Measurements from ENCODE around the gene NUP50. TPM values are rescaled to one million over a fixed set of nuclear protein-coding genes. Genes with fewer than 3 reads are reported as not detected.

The NUP50 gene
- total RNA-seq, 6 donors from 2014 or later = 57.9 to 115 (median 66.7) TPM

DNA sequence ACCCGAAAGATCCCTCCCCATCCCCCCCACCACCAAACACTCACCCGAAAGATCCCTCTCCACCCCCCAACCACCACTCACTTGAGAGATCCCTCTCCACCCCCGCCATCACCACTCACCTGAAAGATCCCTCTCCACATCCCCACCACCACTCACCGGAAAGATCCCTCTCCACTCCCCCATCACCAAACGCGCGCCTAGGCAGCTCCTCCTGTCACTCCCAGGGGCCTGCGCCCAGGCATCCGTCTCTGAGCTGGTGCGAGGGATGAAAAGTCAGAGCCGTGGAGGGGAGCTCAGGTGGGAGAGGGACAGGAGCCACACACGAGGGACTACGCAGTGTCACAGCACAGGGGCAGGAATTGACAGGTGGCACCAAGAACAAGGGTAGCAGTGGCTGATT is 65.5 kb downstream of the NUP50 start:
- H3K27me3 ChIP-seq = no peaks in the 10 kb centered on the region
- H3K27ac ChIP-seq = peak overlapping the region in 1 of 4 donors; percentile 64
- no peaks in the 10 kb centered on the region for H3K9me3 ChIP-seq
- no peaks in the 10 kb centered on the region for H3K36me3 ChIP-seq
- DNase-seq (no peak), ATAC-seq (ENCODE audit: low FRiP score in 2 of 2) (no peak)
- TF ChIP-seq, protein P1, sequence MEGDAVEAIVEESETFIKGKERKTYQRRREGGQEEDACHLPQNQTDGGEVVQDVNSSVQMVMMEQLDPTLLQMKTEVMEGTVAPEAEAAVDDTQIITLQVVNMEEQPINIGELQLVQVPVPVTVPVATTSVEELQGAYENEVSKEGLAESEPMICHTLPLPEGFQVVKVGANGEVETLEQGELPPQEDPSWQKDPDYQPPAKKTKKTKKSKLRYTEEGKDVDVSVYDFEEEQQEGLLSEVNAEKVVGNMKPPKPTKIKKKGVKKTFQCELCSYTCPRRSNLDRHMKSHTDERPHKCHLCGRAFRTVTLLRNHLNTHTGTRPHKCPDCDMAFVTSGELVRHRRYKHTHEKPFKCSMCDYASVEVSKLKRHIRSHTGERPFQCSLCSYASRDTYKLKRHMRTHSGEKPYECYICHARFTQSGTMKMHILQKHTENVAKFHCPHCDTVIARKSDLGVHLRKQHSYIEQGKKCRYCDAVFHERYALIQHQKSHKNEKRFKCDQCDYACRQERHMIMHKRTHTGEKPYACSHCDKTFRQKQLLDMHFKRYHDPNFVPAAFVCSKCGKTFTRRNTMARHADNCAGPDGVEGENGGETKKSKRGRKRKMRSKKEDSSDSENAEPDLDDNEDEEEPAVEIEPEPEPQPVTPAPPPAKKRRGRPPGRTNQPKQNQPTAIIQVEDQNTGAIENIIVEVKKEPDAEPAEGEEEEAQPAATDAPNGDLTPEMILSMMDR (IDR thresholded peaks at IDR 0.05) = no peak
- TF ChIP-seq EP300 (IDR thresholded peaks at IDR 0.05) = no peak
- TF ChIP-seq POLR2A (IDR thresholded peaks at IDR 0.05) = no peak
- no peak for TF ChIP-seq POLR2AphosphoS5 (IDR thresholded peaks at IDR 0.05)
- H3K4me1 ChIP-seq = peaks cover 29 to 47% (median 33%) of the 10 kb centered on the region in 4 donors
- no peak overlapping the region for H3K4me3 ChIP-seq
- WGBS, 2 donors = 92 to 96% methylated on average over 7 to 9 of the region's 13 CpGs

DNA sequence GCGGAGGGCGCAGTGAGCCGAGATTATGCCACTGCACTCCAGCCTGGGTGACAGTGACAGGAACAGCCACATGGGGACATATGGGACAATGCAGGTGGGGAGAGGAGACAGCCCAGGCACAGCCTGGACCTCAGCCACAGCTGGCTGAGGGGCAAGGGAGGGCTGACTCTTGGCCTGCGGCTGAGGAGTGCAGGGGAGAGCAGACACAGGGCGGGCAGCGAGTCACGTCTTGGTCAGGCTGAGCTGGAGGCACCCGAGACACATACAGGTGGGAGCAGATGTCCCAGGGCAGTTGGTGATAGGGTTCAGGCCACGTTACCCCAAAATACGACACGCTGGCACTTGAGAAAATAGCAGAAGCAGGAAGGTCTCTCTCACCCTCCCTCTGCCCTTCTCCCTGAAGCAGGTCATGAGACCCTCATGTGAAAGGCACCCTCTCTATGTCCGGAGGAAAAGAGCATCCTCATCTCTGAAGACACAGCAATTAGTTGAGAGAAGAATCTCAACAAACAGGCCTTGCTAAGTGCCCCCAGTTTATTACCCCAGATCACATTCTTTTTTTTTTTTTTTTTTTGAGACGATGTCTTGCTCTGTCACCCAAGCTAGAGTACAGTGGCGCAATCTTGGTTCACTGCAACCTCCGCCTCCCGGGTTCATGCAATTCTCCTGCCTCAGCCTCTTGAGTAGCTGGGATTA is 66.4 kb downstream of the NUP50 start:
- Histone ChIP-seq H3K9me3 (no peaks in the 10 kb centered on the region), H3K4me3 (no peak overlapping the region), H3K36me3 (no peaks in the 10 kb centered on the region), H3K4me1 (peaks cover 24 to 39% (median 27%) of the 10 kb centered on the region in 4 donors), H3K27me3 (no peaks in the 10 kb centered on the region), H3K27ac (peak overlapping the region in 3 of 4 donors; percentile 34 to 64 (median 64))
- ATAC-seq (ENCODE audit: low FRiP score in 2 of 2) (no peak), DNase-seq (peak in 1 of 2 donors; percentile 50)
- TF ChIP-seq POLR2A (IDR thresholded peaks at IDR 0.05) (no peak), POLR2AphosphoS5 (IDR thresholded peaks at IDR 0.05) (no peak)
- TF ChIP-seq, protein P1 (IDR thresholded peaks at IDR 0.05) = no peak
- WGBS, 2 donors = 75 to 77% methylated on average over 11 to 16 of the region's 16 CpGs

DNA sequence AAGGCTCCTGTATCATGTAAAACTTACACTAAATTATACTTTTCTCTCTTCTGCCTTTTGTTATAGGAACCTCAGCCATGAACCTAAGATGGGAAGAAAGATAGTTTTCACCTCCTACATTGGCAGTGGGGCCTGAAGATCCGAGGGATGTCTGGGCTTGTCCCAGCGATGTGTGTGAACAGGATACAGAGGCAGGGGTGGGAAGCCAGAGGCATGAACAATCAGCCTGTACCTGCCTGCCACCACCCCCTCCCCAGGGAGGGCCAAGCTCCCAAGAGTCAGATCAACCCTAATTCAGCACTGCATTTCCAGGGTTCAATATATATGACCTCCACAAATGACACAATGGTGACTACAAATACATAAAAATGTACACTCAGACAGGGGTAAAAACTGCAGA is 67.6 kb downstream of the NUP50 start:
- no peak overlapping the region for H3K4me3 ChIP-seq
- H3K27me3 ChIP-seq = no peaks in the 10 kb centered on the region
- no peaks in the 10 kb centered on the region for H3K36me3 ChIP-seq
- ATAC-seq (ENCODE audit: low FRiP score in 2 of 2) = no peak
- 92 to 100% methylated on average over 2 of the region's 2 CpGs for whole genome bisulfite sequencing, 2 donors
- no peak for TF ChIP-seq POLR2AphosphoS5 (IDR thresholded peaks at IDR 0.05)
- TF ChIP-seq POLR2A (IDR thresholded peaks at IDR 0.05) = no peak
- no peak for TF ChIP-seq EP300 (IDR thresholded peaks at IDR 0.05)
- TF ChIP-seq, protein P1 (IDR thresholded peaks at IDR 0.05) = no peak
- DNase-seq = no peak
- H3K9me3 ChIP-seq = no peaks in the 10 kb centered on the region
- H3K27ac ChIP-seq = peak overlapping the region in 1 of 4 donors; percentile 64
- peaks cover 18 to 28% (median 23%) of the 10 kb centered on the region in 4 donors for H3K4me1 ChIP-seq

DNA sequence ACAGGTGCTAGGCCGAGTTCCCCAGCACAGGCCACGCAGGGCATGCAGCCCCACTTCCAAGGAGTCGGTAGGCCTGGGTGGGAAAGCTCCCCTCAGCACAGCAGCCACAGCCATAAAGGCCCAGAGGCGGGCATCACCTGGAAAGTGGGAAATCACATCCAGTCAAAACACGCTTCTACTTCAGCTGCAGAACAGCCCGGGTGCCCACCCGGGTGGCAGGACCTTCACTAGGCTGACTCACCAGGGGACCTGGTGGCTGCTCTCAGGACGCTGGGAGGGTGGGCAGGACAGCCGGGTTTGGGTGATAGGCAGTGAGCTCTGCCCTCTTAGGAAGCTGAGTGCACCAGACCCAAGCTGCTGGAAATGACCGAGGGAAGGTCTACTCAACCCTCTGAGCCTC is 69.7 kb downstream of the NUP50 start:
- no peak for ATAC-seq (ENCODE audit: low FRiP score in 2 of 2)
- Histone ChIP-seq H3K27ac (no peak overlapping the region), H3K4me1 (peaks cover 9 to 25% (median 11%) of the 10 kb centered on the region in 4 donors), H3K9me3 (no peaks in the 10 kb centered on the region), H3K27me3 (no peaks in the 10 kb centered on the region), H3K36me3 (peaks cover 0 to 5% (median under 1%) of the 10 kb centered on the region in 4 donors), H3K4me3 (no peak overlapping the region)
- DNase-seq = no peak
- no peak for TF ChIP-seq POLR2A (IDR thresholded peaks at IDR 0.05)
- TF ChIP-seq, protein P1 (IDR thresholded peaks at IDR 0.05) = no peak
- no peak for TF ChIP-seq POLR2AphosphoS5 (IDR thresholded peaks at IDR 0.05)
- no peak for TF ChIP-seq EP300 (IDR thresholded peaks at IDR 0.05)
- 92 to 94% methylated on average over 7 to 10 of the region's 10 CpGs for WGBS, 2 donors

DNA sequence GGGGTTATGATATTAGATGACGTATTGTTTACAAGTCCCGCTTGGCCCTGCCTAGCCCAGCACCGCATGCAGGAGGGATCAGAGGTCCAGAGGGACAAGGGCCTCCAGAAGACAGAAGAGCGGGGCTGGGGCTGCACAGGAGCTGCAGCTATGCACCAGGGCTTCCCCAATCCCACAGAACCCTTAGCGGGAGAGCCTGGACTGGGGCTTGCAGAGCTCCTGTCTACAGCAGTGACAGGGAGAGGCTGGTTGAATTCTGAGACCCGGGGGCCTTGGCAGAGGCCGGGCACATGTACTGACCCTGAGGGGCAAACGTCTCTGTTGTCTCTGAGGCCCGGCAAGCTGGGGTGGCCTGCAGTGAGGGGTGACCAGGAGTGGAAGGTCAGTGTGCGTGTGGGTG is 70.1 kb downstream of the NUP50 start:
- TF ChIP-seq, protein P1 (IDR thresholded peaks at IDR 0.05) = no peak
- no peak for TF ChIP-seq POLR2AphosphoS5 (IDR thresholded peaks at IDR 0.05)
- TF ChIP-seq EP300 (IDR thresholded peaks at IDR 0.05) = no peak
- TF ChIP-seq POLR2A (IDR thresholded peaks at IDR 0.05) = no peak
- no peak overlapping the region for H3K27ac ChIP-seq
- H3K36me3 ChIP-seq = peaks cover 0 to 8% (median 1%) of the 10 kb centered on the region in 4 donors
- DNase-seq (no peak), ATAC-seq (ENCODE audit: low FRiP score in 2 of 2) (no peak)
- WGBS, 2 donors = 90 to 91% methylated on average over 9 to 10 of the region's 10 CpGs
- H3K27me3 ChIP-seq = no peaks in the 10 kb centered on the region
- H3K4me1 ChIP-seq = peaks cover 10 to 29% (median 14%) of the 10 kb centered on the region in 4 donors
- H3K4me3 ChIP-seq = no peak overlapping the region
- H3K9me3 ChIP-seq = no peaks in the 10 kb centered on the region
